Transverse colon (tissue), 4 donors: ENCODE measurements around the gene NADK2.

Source experiments
- CTCF ChIP-seq, 5 experiments: fragments of 200-600 bp in 3 of 5; fragments of 450-650 bp in 2 of 5; sonication (generic) in 3 of 5; IDR thresholded peaks; 1 replicate in 2 of 5; 2 replicates in 3 of 5; pipeline ENCODE4 v1.5.1; 2016 to 2017; ENCODE audit warnings: antibody characterized with exemption in 5 of 5, inconsistent platforms in 3 of 5, mild to moderate bottlenecking in 2 of 5, moderate library complexity in 1 of 5
- EP300 ChIP-seq: sonication (generic); formaldehyde crosslinking; IDR thresholded peaks from one replicate; pipeline ENCODE4 v1.6.1; 2017; ENCODE audit warnings: antibody characterized with exemption, low read depth
- POLR2A ChIP-seq: fragments of 450-650 bp; IDR thresholded peaks from one replicate; pipeline ENCODE4 v1.6.1; 2016; ENCODE audit warnings: antibody characterized with exemption, mild to moderate bottlenecking, moderate library complexity
- POLR2AphosphoS5 ChIP-seq, 3 donors: sonication (generic); formaldehyde crosslinking; IDR thresholded peaks; one replicate each; pipeline ENCODE4 v1.6.1; 2016; ENCODE audit warnings: antibody characterized with exemption in 3 of 3

GRCh38 chr5:36174119-36174518 lies 67.6 kb downstream of the NADK2 start:
- no peak for TF ChIP-seq CTCF (IDR thresholded peaks at IDR 0.05)
- TF ChIP-seq EP300: no peak
- no peak for TF ChIP-seq POLR2A
- TF ChIP-seq POLR2AphosphoS5 (IDR thresholded peaks at IDR 0.05): no peak
